Measurements from ENCODE around the gene LCE1B. TPM values are rescaled to one million over a fixed set of nuclear protein-coding genes. Genes with fewer than 3 reads are reported as not detected.

Gene LCE1B
- total RNA-seq, 4 donors from 2014 or later, result not detected

- Histone ChIP-seq H3K36me3 (no peaks in the 10 kb centered on the region), H3K4me1 (no peaks in the 10 kb centered on the region), H3K9me3 (no peaks in the 10 kb centered on the region), H3K4me3 (no peak overlapping the region), H3K27me3 (no peaks in the 10 kb centered on the region), H3K27ac (no peak overlapping the region)
- TF ChIP-seq POLR2A (IDR thresholded peaks at IDR 0.05), result no peak
- no peak for TF ChIP-seq CTCF (IDR thresholded peaks at IDR 0.05)
- intact Hi-C loops (cut with DNase I; ENCODE audit: low total_unique reads), result no loop called here
- no peak for DNase-seq
These were observed 10.4 kb upstream of the LCE1B start for GRCh38 chr1:152801333-152801732.

GRCh38 chr1:152806576-152806975 lies 5.2 kb upstream of the LCE1B start, which contains the start of gene LCE1C:
TSS of gene LCE1C (minus strand) at chr1:152806651. CDS start at chr1:152805478, 1,173 bp downstream.
- intact Hi-C loops (cut with DNase I; ENCODE audit: low total_unique reads), result no loop called here
- DNase-seq, result no peak
- no peaks in the 10 kb centered on the region for H3K9me3 ChIP-seq
- no peaks in the 10 kb centered on the region for H3K36me3 ChIP-seq
- no peaks in the 10 kb centered on the region for H3K4me1 ChIP-seq
- no peak within 1 kb of the TSS for H3K4me3 ChIP-seq
- H3K27ac ChIP-seq, result no peak within 1 kb of the TSS
- no peak for TF ChIP-seq CTCF (IDR thresholded peaks at IDR 0.05)
- no peak for TF ChIP-seq POLR2A (IDR thresholded peaks at IDR 0.05)
- H3K27me3 ChIP-seq, result no peaks in the 10 kb centered on the region

GRCh38 chr1:152811050-152811449 lies 721 bp upstream of the LCE1B start:
- intact Hi-C loops (cut with DNase I; ENCODE audit: low total_unique reads), result no loop called here
- Histone ChIP-seq H3K4me3 (no peak overlapping the region), H3K36me3 (no peaks in the 10 kb centered on the region), H3K9me3 (no peaks in the 10 kb centered on the region), H3K27me3 (no peaks in the 10 kb centered on the region), H3K27ac (no peak overlapping the region), H3K4me1 (no peaks in the 10 kb centered on the region)
- DNase-seq, result no peak
- TF ChIP-seq POLR2A (IDR thresholded peaks at IDR 0.05) (no peak), CTCF (IDR thresholded peaks at IDR 0.05) (no peak)

DNA sequence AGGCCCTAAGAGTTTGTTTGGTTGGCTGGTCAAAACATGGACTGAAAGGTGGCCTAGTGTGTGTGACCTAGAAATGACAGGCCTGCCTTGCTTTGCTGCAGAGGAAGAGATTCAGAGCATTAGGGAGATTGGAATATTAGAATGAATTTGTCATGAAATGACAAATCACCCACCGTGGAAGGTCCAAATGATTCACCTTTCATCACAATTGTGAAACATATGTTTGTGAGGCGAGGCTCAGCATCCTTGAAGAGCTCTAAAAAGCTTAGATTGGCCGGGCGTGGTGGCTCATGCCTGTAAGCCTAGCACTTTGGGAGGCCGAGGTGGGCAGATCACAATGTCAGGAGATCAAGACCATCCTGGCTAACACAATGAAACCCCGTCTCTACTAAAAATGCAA lies 5.5 kb downstream of the LCE1B start:
- Histone ChIP-seq H3K4me1 (no peaks in the 10 kb centered on the region), H3K27ac (no peak overlapping the region), H3K27me3 (no peaks in the 10 kb centered on the region), H3K4me3 (no peak overlapping the region), H3K9me3 (no peaks in the 10 kb centered on the region), H3K36me3 (no peaks in the 10 kb centered on the region)
- TF ChIP-seq POLR2A (IDR thresholded peaks at IDR 0.05), result no peak
- TF ChIP-seq CTCF (IDR thresholded peaks at IDR 0.05), result no peak
- intact Hi-C loops (cut with DNase I; ENCODE audit: low total_unique reads), result no loop called here
- DNase-seq, result no peak

- no peak for DNase-seq
These were observed 11.5 kb downstream of the LCE1B start for GRCh38 chr1:152823294-152823693.

More at GRCh38 chr1:152823294-152823693, 11.5 kb downstream of the LCE1B start:
- H3K27me3 ChIP-seq, result no peaks in the 10 kb centered on the region
- no peak for TF ChIP-seq POLR2A (IDR thresholded peaks at IDR 0.05)
- no peak for TF ChIP-seq CTCF (IDR thresholded peaks at IDR 0.05)
- intact Hi-C loops (cut with DNase I; ENCODE audit: low total_unique reads), result no loop called here
- H3K4me1 ChIP-seq, result no peaks in the 10 kb centered on the region
- no peak overlapping the region for H3K27ac ChIP-seq
- no peaks in the 10 kb centered on the region for H3K36me3 ChIP-seq
- no peaks in the 10 kb centered on the region for H3K9me3 ChIP-seq
- no peak overlapping the region for H3K4me3 ChIP-seq
